GM12878 (cell line): Measurements from ENCODE around the gene NFKBIA. TPM values are rescaled to one million over a fixed set of nuclear protein-coding genes. Genes with fewer than 3 reads are reported as not detected.

Experiments used
- BCL3 ChIP-seq: IDR thresholded peaks from 2 replicates; pipeline ENCODE4 v1.6.1; 2011; ENCODE audit warnings: borderline replicate concordance, low read depth, mild to moderate bottlenecking, moderate library complexity, low read length; ENCODE audit not compliant: insufficient read depth, poor library complexity, severe bottlenecking
- CREB1 ChIP-seq: IDR thresholded peaks from 2 replicates; pipeline ENCODE4 v1.6.1; 2012; ENCODE audit warnings: low read depth, mild to moderate bottlenecking, inconsistent platforms
- CREM ChIP-seq: IDR thresholded peaks from 2 replicates; pipeline ENCODE4 v1.6.1; 2014; ENCODE audit warnings: antibody characterized with exemption, low read depth
- CTCF ChIP-seq, 3 experiments: IDR thresholded peaks in 2 of 3; conservative IDR thresholded peaks in 1 of 3; 2 replicates each; pipeline ENCODE4 v1.5.1; 2011; ENCODE audit warnings: low read depth in 3 of 3, low read length in 3 of 3, mild to moderate bottlenecking in 3 of 3, control low read depth in 2 of 3, moderate library complexity in 2 of 3, inconsistent platforms in 1 of 3, mixed read lengths in 1 of 3; ENCODE audit not compliant: control insufficient read depth in 2 of 3, insufficient read depth in 1 of 3; ENCODE audit errors: extremely low read depth in 1 of 3
- GATAD2B ChIP-seq: fragments of 450-650 bp; conservative IDR thresholded peaks from 2 replicates; pipeline ENCODE4 v1.6.1; 2017; ENCODE audit warnings: low read depth, mild to moderate bottlenecking, moderate library complexity
- HCFC1 ChIP-seq: fragments of 150-350 bp; IDR thresholded peaks from 2 replicates; pipeline ENCODE4 v1.6.1; 2014; ENCODE audit warnings: low read length
- HSF1 ChIP-seq: fragments of 150-350 bp; IDR thresholded peaks from 2 replicates; pipeline ENCODE4 v1.6.1; 2014; ENCODE audit warnings: mild to moderate bottlenecking, low read depth, low read length
- MAX ChIP-seq: IDR thresholded peaks from 2 replicates; pipeline ENCODE4 v1.6.1; 2012; ENCODE audit warnings: low read depth, low read length, improper control_type of control experiment
- MEF2A ChIP-seq: IDR thresholded peaks from 2 replicates; pipeline ENCODE4 v1.6.1; 2011; ENCODE audit warnings: low read depth, mild to moderate bottlenecking, low read length, moderate library complexity; ENCODE audit not compliant: insufficient read depth
- NR2C2 ChIP-seq: IDR thresholded peaks from 2 replicates; pipeline ENCODE4 v1.6.1; 2011; ENCODE audit warnings: borderline replicate concordance, low read depth; ENCODE audit not compliant: control insufficient read depth, insufficient read length
- NRF1 ChIP-seq: conservative IDR thresholded peaks from 2 replicates; pipeline ENCODE4 v1.6.1; 2011; ENCODE audit warnings: mild to moderate bottlenecking, low read depth, low read length, improper control_type of control experiment
- PBX3 ChIP-seq: IDR thresholded peaks from 2 replicates; pipeline ENCODE4 v1.6.1; 2011; ENCODE audit warnings: mild to moderate bottlenecking, low read depth, low read length, moderate library complexity; ENCODE audit not compliant: insufficient replicate concordance
- RCOR1 ChIP-seq: conservative IDR thresholded peaks from 2 replicates; pipeline ENCODE4 v1.6.1; 2012; ENCODE audit warnings: low read depth, low read length, improper control_type of control experiment
- RFX5 ChIP-seq: IDR thresholded peaks from 2 replicates; pipeline ENCODE4 v1.6.1; 2011; ENCODE audit warnings: low read depth, low read length, improper control_type of control experiment
- SREBF2 ChIP-seq: IDR thresholded peaks from 2 replicates; pipeline ENCODE4 v1.6.1; 2012; ENCODE audit warnings: mild to moderate bottlenecking, low read length
- TCF12 ChIP-seq: IDR thresholded peaks from 2 replicates; pipeline ENCODE4 v1.6.1; 2011; ENCODE audit warnings: low read depth, mild to moderate bottlenecking, low read length
- ZNF217 ChIP-seq: fragments of 450-650 bp; IDR thresholded peaks from 2 replicates; pipeline ENCODE4 v1.6.1; 2017; ENCODE audit warnings: antibody characterized with exemption, mild to moderate bottlenecking
- ZNF592 ChIP-seq: fragments of 450-650 bp; IDR thresholded peaks from 2 replicates; pipeline ENCODE4 v1.6.1; 2017; ENCODE audit warnings: mild to moderate bottlenecking, moderate library complexity
- ZNF622 ChIP-seq: fragments of 450-650 bp; IDR thresholded peaks from 2 replicates; pipeline ENCODE4 v1.6.1; 2017; ENCODE audit warnings: mild to moderate bottlenecking, inconsistent platforms
- polyA plus RNA-seq, 11 experiments: library from polyadenylated mRNA; depleted of rRNA in 4 of 11; unstranded in 6 of 11; stranded (reverse) in 5 of 11; fragments of >200 nt; fragmentation: Nextera tagmentation in 4 of 11; fragmentation: Illumina TruSeq in 1 of 11; extraction: Ambion mirVana in 4 of 11; extraction: Trizol in 1 of 11; gene quantifications; 1 replicate in 1 of 11; 2 replicates in 10 of 11; pipeline versions ENCODE4 v1.2.1 to v1.2.3, GENCODE V29; 2011 to 2016; ENCODE audit warnings: inconsistent platforms in 2 of 11, missing spikeins in 2 of 11, low read depth in 1 of 11
- total RNA-seq, 4 experiments: library from RNA; depleted of rRNA in 3 of 4; stranded (reverse); fragments of >200 nt in 3 of 4; fragmentation: Illumina TruSeq in 1 of 4; extraction: Trizol in 1 of 4; gene quantifications; 2 replicates each; pipeline versions ENCODE4 v1.2.1 to v1.2.3, GENCODE V29; 2013 to 2021

The NFKBIA gene
- total and polyA plus RNA-seq, 10 of the 15 experiments (the other 5 are each of a cell fraction or from before 2014, with no cell fraction given), result 123 to 419 (median 267) TPM

GRCh38 chr14:35400648-35401421 lies 3.7 kb downstream of the NFKBIA start (continued):
- TF ChIP-seq NRF1 (no peak), PBX3 (no peak), MAX (no peak), HSF1 (no peak), BCL3 (no peak), MEF2A (no peak), ZNF622 (no peak), NR2C2 (no peak), GATAD2B (no peak), CREB1 (no peak), TCF12 (no peak), RFX5 (no peak), ZNF592 (no peak), ZNF217 (no peak), HCFC1 (no peak), SREBF2 (no peak), CTCF (IDR thresholded peaks at IDR 0.05 in 2 of 3, conservative IDR thresholded peaks at IDR 0.05 in 1 of 3; ENCODE audit: control insufficient read depth in 2 of 3, extremely low read depth in 1 of 3, insufficient read depth in 1 of 3, low read depth in 3 of 3, low read length in 3 of 3) (no peak), RCOR1 (no peak), CREM (no peak)
